GM21381 (cell line): ENCODE results near the gene ITGB7.

Experiments used
- ATAC-seq: cut with Tn5 transposase; IDR thresholded peaks from one replicate; pipeline ENCODE4 v1.9.1; 2021; ENCODE audit warnings: mild to moderate bottlenecking, moderate library complexity; ENCODE audit not compliant: unreplicated experiment

The ITGB7 gene

GRCh38 chr12:53199700-53200099 is 7.4 kb downstream of the ITGB7 start:
- no peak for ATAC-seq

GRCh38 chr12:53198486-53199110 is 8.5 kb downstream of the ITGB7 start:
- ATAC-seq, result no peak

DNA sequence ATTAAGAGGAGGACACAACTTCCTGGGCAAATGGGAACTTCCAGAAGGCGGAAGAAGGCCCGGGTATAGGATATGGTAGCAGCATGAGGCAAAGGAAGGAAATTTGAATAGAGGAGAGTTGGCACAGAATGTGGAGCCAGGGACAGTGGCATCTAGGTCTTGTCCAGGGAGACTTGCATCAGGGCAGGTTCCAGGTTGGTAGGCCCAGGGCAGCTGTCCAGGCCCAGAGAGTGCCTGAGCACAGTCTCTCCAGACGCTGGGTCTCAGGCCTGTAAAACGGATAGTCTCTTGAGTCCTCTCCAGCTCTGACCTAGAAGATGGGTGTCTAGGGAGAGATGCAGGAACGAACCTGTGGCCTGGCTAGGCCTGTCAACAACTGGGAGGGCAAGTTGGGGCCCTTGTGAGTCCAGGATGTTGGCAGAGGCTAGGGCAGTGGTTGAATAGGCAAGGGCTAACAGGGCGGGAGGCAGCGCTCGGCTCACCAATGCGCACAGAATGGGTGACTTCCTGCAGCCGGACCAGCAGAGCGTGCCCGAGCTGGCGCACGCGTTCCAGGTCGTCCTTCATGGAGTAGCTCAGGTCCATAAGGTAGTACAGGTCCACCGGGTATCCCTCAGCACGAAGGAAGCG is 9.9 kb downstream of the ITGB7 start:
- no peak for ATAC-seq

DNA sequence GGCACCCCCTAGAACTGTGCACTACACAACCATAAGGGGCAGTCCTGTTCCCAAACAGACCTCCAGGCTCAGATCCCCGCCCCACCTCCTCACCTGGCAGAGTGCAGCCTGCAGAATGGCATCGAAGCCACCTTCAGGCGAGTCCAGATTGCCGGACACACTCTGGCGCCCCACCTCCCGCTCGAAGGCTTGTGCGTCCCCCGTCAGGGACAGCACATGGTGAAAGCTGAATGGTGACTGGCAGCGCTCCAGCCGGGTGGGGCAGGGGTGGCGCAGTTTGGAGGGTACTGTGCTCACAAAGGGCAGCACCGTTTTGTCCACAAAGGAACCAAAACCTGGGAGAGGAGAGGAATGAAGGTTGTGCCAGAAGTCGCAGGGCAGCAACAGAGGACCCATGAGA is 10.6 kb downstream of the ITGB7 start:
- ATAC-seq, result no peak

- no peak for ATAC-seq
These were observed 11.3 kb downstream of the ITGB7 start for GRCh38 chr12:53195516-53196420.

GRCh38 chr12:53194973-53195372 is 12.1 kb downstream of the ITGB7 start:
- ATAC-seq, result no peak

- ATAC-seq, result no peak
These were observed 12.9 kb downstream of the ITGB7 start for GRCh38 chr12:53193985-53194716.

DNA sequence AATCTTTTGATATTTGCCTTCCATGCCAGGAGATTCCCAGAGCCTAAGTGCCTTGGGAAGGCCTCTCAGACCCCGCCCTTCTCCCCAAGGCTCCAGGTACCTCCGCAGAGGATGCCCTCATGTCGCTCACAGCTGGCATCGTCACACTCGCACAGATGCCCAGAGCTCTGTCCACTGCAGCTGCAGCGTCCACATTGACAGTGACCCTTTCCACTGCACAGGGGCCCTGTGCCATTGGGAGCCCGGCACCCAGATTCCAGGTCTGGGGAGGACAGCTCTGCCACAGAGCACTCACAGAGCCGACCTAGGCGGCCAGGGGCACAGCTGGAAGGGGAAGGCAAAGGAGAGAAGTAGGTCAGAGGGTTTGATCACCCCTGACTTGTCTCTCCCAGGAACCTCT is 14.0 kb downstream of the ITGB7 start:
- no peak for ATAC-seq

GRCh38 chr12:53192531-53193021 is 14.5 kb downstream of the ITGB7 start:
- no peak for ATAC-seq

- no peak for ATAC-seq
These were observed 15.0 kb downstream of the ITGB7 start for GRCh38 chr12:53191885-53192530.

DNA sequence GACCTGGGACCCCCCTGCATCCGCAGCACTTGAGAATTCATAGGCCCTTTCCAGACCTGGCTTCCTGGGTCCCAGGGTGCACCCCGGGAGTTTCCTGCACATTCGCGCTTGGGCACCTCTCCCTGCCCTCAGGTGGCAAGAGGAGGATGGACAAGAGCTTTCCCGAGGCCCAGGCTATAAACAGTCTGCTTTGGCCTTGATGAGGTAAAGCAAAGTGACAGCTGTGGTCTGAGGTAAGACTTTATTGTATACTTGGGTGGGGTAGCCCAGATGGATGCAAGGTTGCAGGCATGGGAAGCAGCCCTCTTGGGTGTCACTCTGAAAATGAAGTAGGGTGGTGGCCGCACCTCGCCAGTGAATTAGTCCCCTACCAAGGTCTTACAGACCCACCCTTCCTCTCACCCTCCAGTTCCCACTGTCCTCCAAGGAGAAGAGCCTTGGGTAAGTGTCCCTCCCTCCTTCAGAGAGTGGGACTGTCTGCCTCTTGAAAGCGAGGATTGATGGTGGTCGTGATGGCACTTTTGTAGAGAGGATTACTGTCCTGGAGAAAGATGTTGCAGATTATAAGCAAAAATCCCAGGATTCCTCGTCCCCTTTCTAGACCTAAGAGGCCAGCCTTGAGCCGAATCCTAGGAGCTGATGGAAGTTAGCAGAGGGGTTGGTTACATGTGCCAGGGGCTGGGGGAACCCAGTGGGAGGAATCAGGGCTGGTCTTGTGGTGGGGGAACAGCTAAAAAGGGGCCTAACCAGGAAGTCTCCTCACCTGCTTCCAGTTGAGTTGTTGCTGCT is 15.8 kb downstream of the ITGB7 start:
- ATAC-seq, result no peak

DNA sequence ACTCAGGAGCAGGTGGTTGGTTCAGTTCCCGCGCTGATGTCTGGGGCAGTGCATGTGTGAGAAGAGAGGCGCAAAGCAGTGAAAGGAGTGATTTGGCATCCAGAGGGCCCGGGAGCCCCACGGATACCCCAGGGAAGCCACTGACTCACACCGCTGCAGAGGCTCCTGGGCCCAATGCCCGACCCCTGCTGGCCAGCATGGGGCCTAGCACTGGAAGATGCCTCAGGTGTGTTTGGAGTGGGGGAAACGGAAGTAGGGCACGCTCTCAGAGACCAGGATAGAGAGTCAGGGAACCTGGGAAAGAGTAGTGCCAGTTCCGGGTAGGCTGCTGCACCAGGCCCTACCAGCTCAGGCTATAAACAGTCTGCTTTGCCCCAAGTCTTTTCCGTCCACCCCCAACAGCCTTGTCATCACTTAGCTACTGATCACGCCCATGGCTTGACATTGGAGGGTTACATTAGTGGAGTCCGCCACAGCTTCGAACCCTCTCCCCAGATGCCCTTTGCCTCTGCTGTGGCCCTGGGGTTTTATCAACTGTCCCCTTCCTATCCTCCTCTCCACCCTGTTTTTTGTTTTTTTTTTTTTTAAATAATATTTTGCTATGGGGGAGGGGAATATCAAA is 16.8 kb downstream of the ITGB7 start:
- no peak for ATAC-seq

GRCh38 chr12:53187145-53187899 is 19.7 kb downstream of the ITGB7 start:
- ATAC-seq, result no peak

DNA sequence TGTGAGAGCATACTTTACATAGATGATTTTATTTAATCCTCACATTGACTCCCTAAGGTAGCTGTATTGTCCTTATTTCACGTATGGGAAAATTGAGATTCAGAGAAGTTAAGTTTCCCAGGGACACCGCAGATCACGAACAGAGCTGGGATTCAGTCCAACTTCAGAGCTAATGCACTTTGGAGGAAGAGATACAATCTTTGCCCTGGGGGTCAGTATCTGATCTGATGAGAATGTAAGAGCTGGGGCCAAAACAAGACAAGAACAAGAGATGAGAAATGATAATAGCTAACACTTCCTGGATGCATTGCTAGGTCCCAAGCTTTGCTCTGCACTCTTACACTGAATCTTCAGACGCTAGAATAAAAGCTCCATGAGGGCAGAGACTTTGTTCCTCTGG is 20.3 kb downstream of the ITGB7 start:
- no peak for ATAC-seq

- no peak for ATAC-seq
These were observed 21.4 kb downstream of the ITGB7 start for GRCh38 chr12:53185582-53186153.

GRCh38 chr12:53184828-53185227 is 22.2 kb downstream of the ITGB7 start:
- no peak for ATAC-seq

- ATAC-seq, result no peak
These were observed 24.1 kb downstream of the ITGB7 start for GRCh38 chr12:53182903-53183302.

DNA sequence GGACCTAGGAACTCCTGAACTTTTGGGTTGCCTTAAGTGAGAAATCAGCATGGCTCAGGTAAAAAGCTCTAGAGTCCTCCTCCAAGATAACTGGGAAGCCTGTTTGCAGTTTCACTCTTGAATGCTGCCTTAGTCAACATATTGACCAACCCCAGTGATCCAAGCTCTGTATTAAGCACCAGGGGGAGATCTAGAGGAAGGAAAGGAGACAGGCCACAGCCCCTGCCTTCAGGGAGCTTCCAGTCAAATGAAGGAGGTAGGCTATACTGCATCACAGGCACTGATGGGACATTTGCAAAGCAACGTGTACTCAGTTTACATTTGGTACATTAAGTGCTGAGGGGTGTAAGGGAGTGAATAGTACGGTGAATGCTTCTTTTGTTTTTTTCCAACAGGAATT is 25.1 kb downstream of the ITGB7 start:
- ATAC-seq, result no peak
